GM23248 (cell line): ENCODE results near the gene AHSG.

Source experiments
- EZH2 ChIP-seq: fragments of 200-600 bp; sonication (generic); IDR thresholded peaks from 2 replicates; pipeline ENCODE4 v1.6.1; 2018; ENCODE audit warnings: antibody characterized with exemption, mild to moderate bottlenecking; ENCODE audit not compliant: insufficient read depth, poor library complexity, severe bottlenecking
- EZH2phosphoT487 ChIP-seq: fragments of 200-600 bp; sonication (generic); IDR thresholded peaks from 2 replicates; pipeline ENCODE4 v1.6.1; 2018; ENCODE audit warnings: antibody characterized with exemption, moderate library complexity, mild to moderate bottlenecking, low read depth; ENCODE audit not compliant: insufficient read depth

DNA sequence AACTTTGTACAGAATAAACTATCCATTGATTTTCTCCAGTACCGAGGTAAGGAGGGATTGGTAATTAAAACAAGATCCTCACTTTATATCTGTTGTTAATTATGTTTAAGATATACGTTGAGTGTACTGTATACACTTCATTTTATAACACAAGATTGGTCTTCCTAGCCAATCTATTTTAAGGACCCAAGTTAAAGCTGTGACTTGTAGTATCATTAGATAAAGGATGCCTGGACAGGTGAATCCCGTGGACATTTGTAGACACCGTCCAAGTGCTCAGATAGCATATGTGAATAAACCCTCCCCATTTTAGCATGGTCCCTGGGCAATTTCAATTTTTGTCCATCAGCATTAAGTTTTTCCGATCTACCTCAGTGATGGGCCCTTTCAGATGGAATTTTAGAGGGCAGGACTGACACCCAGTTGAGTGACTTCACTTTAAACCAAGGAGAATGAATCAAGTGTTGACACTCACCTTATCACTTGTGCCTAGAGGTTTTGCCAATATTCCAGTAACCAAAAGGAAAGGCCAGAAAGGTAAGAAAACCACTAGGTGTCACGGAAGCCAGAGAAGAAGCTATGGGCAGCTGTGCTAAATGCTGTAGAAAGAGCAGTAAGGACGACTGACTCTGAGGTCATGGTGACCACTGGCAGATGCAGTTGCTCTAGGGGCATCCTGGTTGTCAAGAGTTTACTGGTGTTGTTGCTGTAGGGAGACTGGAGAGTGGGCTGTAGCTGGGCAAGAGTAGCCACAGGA, 9.2 kb downstream of the AHSG start:
- TF ChIP-seq EZH2 (no peak), EZH2phosphoT487 (no peak)
